22Rv1 (cell line): ENCODE measurements around the gene YKT6.

Source experiments
- ZFX ChIP-seq: fragments of 450-650 bp; IDR thresholded peaks from 2 replicates; pipeline ENCODE4 v1.6.1; 2017; ENCODE audit warnings: antibody characterized with exemption, borderline replicate concordance
- TF ChIP-seq, protein P1 (sequence below): fragments of 450-650 bp; IDR thresholded peaks from 2 replicates; pipeline ENCODE4 v1.5.1; 2017; ENCODE audit warnings: mild to moderate bottlenecking

- TF ChIP-seq, protein P1, sequence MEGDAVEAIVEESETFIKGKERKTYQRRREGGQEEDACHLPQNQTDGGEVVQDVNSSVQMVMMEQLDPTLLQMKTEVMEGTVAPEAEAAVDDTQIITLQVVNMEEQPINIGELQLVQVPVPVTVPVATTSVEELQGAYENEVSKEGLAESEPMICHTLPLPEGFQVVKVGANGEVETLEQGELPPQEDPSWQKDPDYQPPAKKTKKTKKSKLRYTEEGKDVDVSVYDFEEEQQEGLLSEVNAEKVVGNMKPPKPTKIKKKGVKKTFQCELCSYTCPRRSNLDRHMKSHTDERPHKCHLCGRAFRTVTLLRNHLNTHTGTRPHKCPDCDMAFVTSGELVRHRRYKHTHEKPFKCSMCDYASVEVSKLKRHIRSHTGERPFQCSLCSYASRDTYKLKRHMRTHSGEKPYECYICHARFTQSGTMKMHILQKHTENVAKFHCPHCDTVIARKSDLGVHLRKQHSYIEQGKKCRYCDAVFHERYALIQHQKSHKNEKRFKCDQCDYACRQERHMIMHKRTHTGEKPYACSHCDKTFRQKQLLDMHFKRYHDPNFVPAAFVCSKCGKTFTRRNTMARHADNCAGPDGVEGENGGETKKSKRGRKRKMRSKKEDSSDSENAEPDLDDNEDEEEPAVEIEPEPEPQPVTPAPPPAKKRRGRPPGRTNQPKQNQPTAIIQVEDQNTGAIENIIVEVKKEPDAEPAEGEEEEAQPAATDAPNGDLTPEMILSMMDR: no peak
- TF ChIP-seq ZFX: no peak
Measured at GRCh38 chr7:44152971-44153947, 47.5 kb upstream of the YKT6 start.
